Upper lobe of right lung (tissue), 1 donor: Measurements from ENCODE around the gene VWA5A. TPM values are rescaled to one million over a fixed set of nuclear protein-coding genes. Genes with fewer than 3 reads are reported as not detected.

Experiments used
- ATAC-seq: fragments of 200-7000 bp; cut with Tn5 transposase; one replicate; pipeline ENCODE4 v1.9.1; 2020; ENCODE audit warnings: mild to moderate bottlenecking, moderate library complexity
- DNase-seq: peaks from one replicate; pipeline ENCODE4 v3.0.0-alpha.2; 2020
- H3K27ac ChIP-seq: fragments of 200-600 bp; one replicate; pipeline ENCODE4 v1.8.0; 2022
- H3K27me3 ChIP-seq: fragments of 200-600 bp; one replicate; pipeline ENCODE4 v1.8.0; 2022; ENCODE audit warnings: mild to moderate bottlenecking
- H3K36me3 ChIP-seq: fragments of 200-600 bp; one replicate; pipeline ENCODE4 v1.8.0; 2022
- H3K4me1 ChIP-seq: fragments of 200-600 bp; one replicate; pipeline ENCODE4 v1.8.0; 2022
- H3K4me3 ChIP-seq: fragments of 200-600 bp; one replicate; pipeline ENCODE4 v1.8.0; 2022; ENCODE audit warnings: mild to moderate bottlenecking
- H3K9me3 ChIP-seq: fragments of 200-600 bp; one replicate; pipeline ENCODE4 v1.8.0; 2022
- CTCF ChIP-seq: fragments of 200-600 bp; IDR thresholded peaks from one replicate; pipeline ENCODE4 v1.8.0; 2022; ENCODE audit warnings: antibody characterized with exemption
- intact Hi-C: fragments of 100-400 bp; cut with DNase I; formaldehyde crosslinking; loops from one replicate; pipeline ENCODE4 v1.11.0; 2022
- total RNA-seq: library from RNA; stranded (reverse); fragmentation: NEBNext Ultra II Directional; extraction: Animal tissue kit (Norgen Biotek cat#: 25700); gene quantifications from one replicate; pipeline ENCODE4 v1.2.1, GENCODE V29; 2021
- donor health status: DM: no; HTN: yes; CAD: no; lungs with severe emphysema.

Gene VWA5A
- total RNA-seq, 1 donor from 2014 or later: 42.0 TPM

GRCh38 chr11:124172599-124172998, 57.3 kb downstream of the VWA5A start:
- no peaks in the 10 kb centered on the region for H3K9me3 ChIP-seq
- H3K27me3 ChIP-seq: no peaks in the 10 kb centered on the region
- no peaks in the 10 kb centered on the region for H3K36me3 ChIP-seq
- H3K4me1 ChIP-seq: no peaks in the 10 kb centered on the region
- no peak for TF ChIP-seq CTCF
- DNase-seq: no peak
- no peak for ATAC-seq
- no peak overlapping the region for H3K27ac ChIP-seq
- intact Hi-C loops: no loop called here
- no peak overlapping the region for H3K4me3 ChIP-seq

- no peaks in the 10 kb centered on the region for H3K4me1 ChIP-seq
- ATAC-seq: peak; percentile 63
- no peak for TF ChIP-seq CTCF
- H3K36me3 ChIP-seq: no peaks in the 10 kb centered on the region
- intact Hi-C loops: no loop called here
- DNase-seq: no peak
- H3K4me3 ChIP-seq: no peak overlapping the region
- no peaks in the 10 kb centered on the region for H3K27me3 ChIP-seq
- no peak overlapping the region for H3K27ac ChIP-seq
- H3K9me3 ChIP-seq: no peaks in the 10 kb centered on the region
Observed at GRCh38 chr11:124174001-124174583, 58.8 kb downstream of the VWA5A start.

- Histone ChIP-seq H3K4me1 (no peaks in the 10 kb centered on the region), H3K27me3 (no peaks in the 10 kb centered on the region), H3K27ac (no peak overlapping the region), H3K36me3 (no peaks in the 10 kb centered on the region), H3K9me3 (no peaks in the 10 kb centered on the region), H3K4me3 (no peak overlapping the region)
- ATAC-seq (peak; percentile 26), DNase-seq (no peak)
- intact Hi-C loops: no loop called here
- TF ChIP-seq CTCF: no peak
Observed at GRCh38 chr11:124176925-124177715, 61.9 kb downstream of the VWA5A start.

GRCh38 chr11:124179310-124179709, 64.1 kb downstream of the VWA5A start:
- no peaks in the 10 kb centered on the region for H3K27me3 ChIP-seq
- H3K4me1 ChIP-seq: no peaks in the 10 kb centered on the region
- DNase-seq (no peak), ATAC-seq (no peak)
- no peak overlapping the region for H3K27ac ChIP-seq
- H3K9me3 ChIP-seq: no peaks in the 10 kb centered on the region
- no peak for TF ChIP-seq CTCF
- no peaks in the 10 kb centered on the region for H3K36me3 ChIP-seq
- intact Hi-C loops: no loop called here
- H3K4me3 ChIP-seq: no peak overlapping the region

GRCh38 chr11:124183068-124183467, 67.8 kb downstream of the VWA5A start, which contains the start of gene OR10D3:
Gene OR10D3 (plus strand): TSS chr11:124183345. CDS start chr11:124185270, 1,925 bp downstream.
- ATAC-seq (no peak), DNase-seq (no peak)
- H3K4me3 ChIP-seq: no peak within 1 kb of the TSS
- no peaks in the 10 kb centered on the region for H3K9me3 ChIP-seq
- TF ChIP-seq CTCF: no peak
- H3K36me3 ChIP-seq: no peaks in the 10 kb centered on the region
- intact Hi-C loops: no loop called here
- H3K27ac ChIP-seq: no peak within 1 kb of the TSS
- no peaks in the 10 kb centered on the region for H3K27me3 ChIP-seq
- no peaks in the 10 kb centered on the region for H3K4me1 ChIP-seq
